ENCODE measurements around the gene COX8C. TPM values are rescaled to one million over a fixed set of nuclear protein-coding genes. Genes with fewer than 3 reads are reported as not detected.

The COX8C gene
- total RNA-seq, 2 experiments from 2014 or later: not detected

- intact Hi-C loops (cut with micrococcal nuclease; ENCODE audit: unreplicated experiment): no loop called here
Measured at GRCh38 chr14:93395231-93395630, 48.2 kb downstream of the COX8C start.

GRCh38 chr14:93396456-93396855 lies 49.5 kb downstream of the COX8C start:
- H3K36me3 ChIP-seq (ENCODE audit: insufficient read depth, low read length): no peaks in the 10 kb centered on the region
- intact Hi-C loops (cut with micrococcal nuclease; ENCODE audit: unreplicated experiment): no loop called here
- CTCF ChIA-PET (ENCODE audit: unreplicated experiment): no interaction called here

More at GRCh38 chr14:93395231-93395630, 48.2 kb downstream of the COX8C start:
- no peak overlapping the region for H3K4me3 ChIP-seq (ENCODE audit: low read depth, low read length, poor library complexity, severe bottlenecking)
- no peaks in the 10 kb centered on the region for H3K4me1 ChIP-seq (ENCODE audit: insufficient read depth, low read length, poor library complexity, severe bottlenecking)
- CTCF ChIA-PET (ENCODE audit: unreplicated experiment): no interaction called here
- POLR2A ChIA-PET: no interaction called here
- no peak overlapping the region for H3K4me2 ChIP-seq (ENCODE audit: low read length)
- DNase-seq (ENCODE audit: low spot score): no peak
- H3K9me2 ChIP-seq (ENCODE audit: insufficient read depth, low read length): peaks cover under 1% of the 10 kb centered on the region; the same call in 1 of the 2 replicates
- H3K36me3 ChIP-seq (ENCODE audit: insufficient read depth, low read length): no peaks in the 10 kb centered on the region
- no TSS peak for BruUV-seq (replicated peaks)
- no peak for TF ChIP-seq CTCF (conservative IDR thresholded peaks at IDR 0.05; ENCODE audit: low read length)
- no peak overlapping the region for H2AFZ ChIP-seq (ENCODE audit: low read length)
- H3K27ac ChIP-seq (ENCODE audit: low read depth, low read length, poor library complexity, severe bottlenecking): no peak overlapping the region
- H4K20me1 ChIP-seq (ENCODE audit: insufficient read depth, low read length): no peaks in the 10 kb centered on the region
- no peaks in the 10 kb centered on the region; the same call in 1 of the 2 replicates for H3K9me3 ChIP-seq (ENCODE audit: low read length)
- H3K79me2 ChIP-seq (ENCODE audit: insufficient read depth, low read depth, low read length): no peaks in the 10 kb centered on the region

More at GRCh38 chr14:93396456-93396855, 49.5 kb downstream of the COX8C start:
- no peak for DNase-seq (ENCODE audit: low spot score)
- H3K79me2 ChIP-seq (ENCODE audit: insufficient read depth, low read depth, low read length): no peaks in the 10 kb centered on the region
- no peak for TF ChIP-seq EZH2phosphoT487 (IDR thresholded peaks at IDR 0.05; ENCODE audit: borderline replicate concordance, low read depth, low read length)
- no peak for TF ChIP-seq CTCF (conservative IDR thresholded peaks at IDR 0.05; ENCODE audit: low read length)
- no TSS peak for BruUV-seq (replicated peaks)
- no peaks in the 10 kb centered on the region; the same call in 1 of the 2 replicates for H3K9me3 ChIP-seq (ENCODE audit: low read length)
- no peak overlapping the region for H3K4me3 ChIP-seq (ENCODE audit: low read depth, low read length, poor library complexity, severe bottlenecking)
- no peaks in the 10 kb centered on the region for H3K9me2 ChIP-seq (ENCODE audit: insufficient read depth, low read length)
- no peaks in the 10 kb centered on the region for H4K20me1 ChIP-seq (ENCODE audit: insufficient read depth, low read length)
- no peak overlapping the region for H3K4me2 ChIP-seq (ENCODE audit: low read length)
- H3K27ac ChIP-seq (ENCODE audit: low read depth, low read length, poor library complexity, severe bottlenecking): no peak overlapping the region
- POLR2A ChIA-PET: interaction anchor here (0.6 to 1.2 kb wide), 3 partner anchors 20 to 1184 kb away, joined by 3 to 5 read pairs (median 4); no protein-coding TSS in a partner anchor
- H3K4me1 ChIP-seq (ENCODE audit: insufficient read depth, low read length, poor library complexity, severe bottlenecking): no peaks in the 10 kb centered on the region
- no peak overlapping the region for H2AFZ ChIP-seq (ENCODE audit: low read length)

Small RNA genes lying within 50 kb of the gene (small RNA-seq; reads per million reads assigned to genes)
- not detected for gene RF00019

Other genes with a start within 250 kb of the COX8C start
- gene ITPK1, start 231.3 kb upstream of the COX8C start, total RNA-seq (2014; rRNA removed; shearing (Covaris generic)): 17.8 and 25.2 TPM in 2 replicates
- 34.7 and 35.8 TPM in 2 replicates for gene ITPK1, start 231.3 kb upstream of the COX8C start, total RNA-seq (2022)
- 31.2 and 34.3 TPM in 2 replicates for gene MOAP1, start 162.3 kb upstream of the COX8C start, total RNA-seq (2014; rRNA removed; shearing (Covaris generic))
- 26.4 TPM in 2 replicates for gene MOAP1, start 162.3 kb upstream of the COX8C start, total RNA-seq (2022)
- 9.3 and 12.0 TPM in 2 replicates for gene LYSET, start 161.9 kb upstream of the COX8C start, total RNA-seq (2014; rRNA removed; shearing (Covaris generic))
- gene LYSET, start 161.9 kb upstream of the COX8C start, total RNA-seq (2022): 17.9 and 19.7 TPM in 2 replicates
- gene GON7, start 140.1 kb upstream of the COX8C start, total RNA-seq (2014; rRNA removed; shearing (Covaris generic)): 54.8 and 78.7 TPM in 2 replicates
- gene GON7, start 140.1 kb upstream of the COX8C start, total RNA-seq (2022): 27.9 and 28.9 TPM in 2 replicates
- 45.1 and 76.5 TPM in 2 replicates for gene UBR7, start 139.9 kb upstream of the COX8C start, total RNA-seq (2014; rRNA removed; shearing (Covaris generic))
- 38.1 and 38.5 TPM in 2 replicates for gene UBR7, start 139.9 kb upstream of the COX8C start, total RNA-seq (2022)
- gene BTBD7, start 14.1 kb upstream of the COX8C start, total RNA-seq (2014; rRNA removed; shearing (Covaris generic)): 9.7 and 10.7 TPM in 2 replicates
- 19.6 and 23.5 TPM in 2 replicates for gene BTBD7, start 14.1 kb upstream of the COX8C start, total RNA-seq (2022)
- 0.08 and 0.19 TPM in 2 replicates for gene UNC79, start 83.8 kb downstream of the COX8C start, total RNA-seq (2014; rRNA removed; shearing (Covaris generic))
- 0.09 and 0.17 TPM in 2 replicates for gene UNC79, start 83.8 kb downstream of the COX8C start, total RNA-seq (2022)